ENCODE measurements around the gene CR1. TPM values are rescaled to one million over a fixed set of nuclear protein-coding genes. Genes with fewer than 3 reads are reported as not detected.
"Not testable (repeated sequence)": the region's sequence is repeated elsewhere in the genome, so short reads cannot be mapped to it uniquely, and the experiment has no call there.

Gene CR1
- total RNA-seq, 1 donor from 2014 or later = not detected

- no peak for DNase-seq (ENCODE audit: low spot score)
- H3K27ac ChIP-seq = no peak overlapping the region
- no peaks in the 10 kb centered on the region for H3K9me3 ChIP-seq (ENCODE audit: low read depth)
- no peaks in the 10 kb centered on the region for H3K27me3 ChIP-seq
- no peaks in the 10 kb centered on the region for H4K20me1 ChIP-seq (ENCODE audit: low read depth)
- Mint-ChIP-seq H3K4me3 (no peak overlapping the region), H3K36me3 (no peaks in the 10 kb centered on the region), H3K27ac (no peak overlapping the region), H3K4me1 (peaks cover 14% of the 10 kb centered on the region), H3K9me3 (no peaks in the 10 kb centered on the region), H3K27me3 (ENCODE audit: insufficient read depth, low read depth) (no peaks in the 10 kb centered on the region)
- no peak overlapping the region for H3K4me2 ChIP-seq
- H3K4me3 ChIP-seq = no peak overlapping the region
- H3K9ac ChIP-seq = no peak overlapping the region
- no peaks in the 10 kb centered on the region for H3F3A ChIP-seq (ENCODE audit: low read depth)
- H3K4me1 ChIP-seq = peaks cover 24% of the 10 kb centered on the region
- TF ChIP-seq EZH2phosphoT487 (IDR thresholded peaks at IDR 0.05) (no peak), EZH2 (IDR thresholded peaks at IDR 0.05) (no peak), CTCF (IDR thresholded peaks at IDR 0.05) (no peak)
- H3K79me2 ChIP-seq (ENCODE audit: low read depth) = no peaks in the 10 kb centered on the region
- H3K36me3 ChIP-seq = no peaks in the 10 kb centered on the region
- H2AFZ ChIP-seq (replicated peaks) = no peak overlapping the region
Observed at GRCh38 chr1:207633226-207633625, 137.3 kb downstream of the CR1 start.

GRCh38 chr1:207633699-207634289, 137.8 kb downstream of the CR1 start:
- not testable (repeated sequence) for H3K4me3 ChIP-seq; H2AFZ ChIP-seq (replicated peaks); H3K36me3 Mint-ChIP-seq; H3K4me3 Mint-ChIP-seq; H3K36me3 ChIP-seq; DNase-seq (ENCODE audit: low spot score); H3K9ac ChIP-seq; H3K27ac ChIP-seq; H3K9me3 Mint-ChIP-seq; H3K27ac Mint-ChIP-seq; H3F3A ChIP-seq (ENCODE audit: low read depth); H3K9me3 ChIP-seq (ENCODE audit: low read depth); H4K20me1 ChIP-seq (ENCODE audit: low read depth); H3K4me2 ChIP-seq; H3K27me3 ChIP-seq; H3K27me3 Mint-ChIP-seq (ENCODE audit: insufficient read depth, low read depth); H3K79me2 ChIP-seq (ENCODE audit: low read depth)
- peaks cover 26% of the 10 kb centered on the region for H3K4me1 ChIP-seq
- H3K4me1 Mint-ChIP-seq = peaks cover 17% of the 10 kb centered on the region

- not testable (repeated sequence) for H3K4me3 ChIP-seq; H3K36me3 ChIP-seq; H3F3A ChIP-seq (ENCODE audit: low read depth); H2AFZ ChIP-seq (replicated peaks); H3K9ac ChIP-seq; H3K27ac Mint-ChIP-seq; H4K20me1 ChIP-seq (ENCODE audit: low read depth); H3K9me3 Mint-ChIP-seq; H3K27me3 ChIP-seq; H3K79me2 ChIP-seq (ENCODE audit: low read depth); H3K4me2 ChIP-seq; H3K9me3 ChIP-seq (ENCODE audit: low read depth); H3K27ac ChIP-seq; H3K36me3 Mint-ChIP-seq; H3K27me3 Mint-ChIP-seq (ENCODE audit: insufficient read depth, low read depth); DNase-seq (ENCODE audit: low spot score)
- Mint-ChIP-seq H3K4me3 (peak overlapping the region; percentile 7), H3K4me1 (peaks cover 20% of the 10 kb centered on the region)
- peaks cover 28% of the 10 kb centered on the region for H3K4me1 ChIP-seq
Observed at GRCh38 chr1:207634293-207634692, 138.3 kb downstream of the CR1 start.

GRCh38 chr1:207635569-207636186, 139.7 kb downstream of the CR1 start:
- not testable (repeated sequence) for H3K27ac ChIP-seq; H4K20me1 ChIP-seq (ENCODE audit: low read depth); H3K9me3 Mint-ChIP-seq; H3K27ac Mint-ChIP-seq; H3K27me3 ChIP-seq; H3K79me2 ChIP-seq (ENCODE audit: low read depth); H3K36me3 ChIP-seq; H3K27me3 Mint-ChIP-seq (ENCODE audit: insufficient read depth, low read depth); H3F3A ChIP-seq (ENCODE audit: low read depth); H3K4me3 Mint-ChIP-seq; H3K36me3 Mint-ChIP-seq; H3K9me3 ChIP-seq (ENCODE audit: low read depth); H3K9ac ChIP-seq
- Histone ChIP-seq H2AFZ (replicated peaks) (peak overlapping the region; percentile 81), H3K4me2 (peak overlapping the region; percentile 64), H3K4me1 (peaks cover 28% of the 10 kb centered on the region), H3K4me3 (peak overlapping the region; percentile 16)
- H3K4me1 Mint-ChIP-seq = peaks cover 25% of the 10 kb centered on the region
- DNase-seq (ENCODE audit: low spot score) = peak; percentile 37

GRCh38 chr1:207638487-207639145, 142.7 kb downstream of the CR1 start:
- not testable (repeated sequence) for H3F3A ChIP-seq (ENCODE audit: low read depth); H2AFZ ChIP-seq (replicated peaks); H3K27me3 ChIP-seq; H3K27me3 Mint-ChIP-seq (ENCODE audit: insufficient read depth, low read depth); DNase-seq (ENCODE audit: low spot score); H3K79me2 ChIP-seq (ENCODE audit: low read depth); H3K36me3 Mint-ChIP-seq; H3K4me3 ChIP-seq; H3K9me3 ChIP-seq (ENCODE audit: low read depth); H3K27ac Mint-ChIP-seq; H3K9ac ChIP-seq; H4K20me1 ChIP-seq (ENCODE audit: low read depth); H3K9me3 Mint-ChIP-seq; H3K27ac ChIP-seq; H3K36me3 ChIP-seq; H3K4me3 Mint-ChIP-seq; H3K4me2 ChIP-seq
- H3K4me1 Mint-ChIP-seq = peaks cover 25% of the 10 kb centered on the region
- peaks cover 15% of the 10 kb centered on the region for H3K4me1 ChIP-seq

DNA sequence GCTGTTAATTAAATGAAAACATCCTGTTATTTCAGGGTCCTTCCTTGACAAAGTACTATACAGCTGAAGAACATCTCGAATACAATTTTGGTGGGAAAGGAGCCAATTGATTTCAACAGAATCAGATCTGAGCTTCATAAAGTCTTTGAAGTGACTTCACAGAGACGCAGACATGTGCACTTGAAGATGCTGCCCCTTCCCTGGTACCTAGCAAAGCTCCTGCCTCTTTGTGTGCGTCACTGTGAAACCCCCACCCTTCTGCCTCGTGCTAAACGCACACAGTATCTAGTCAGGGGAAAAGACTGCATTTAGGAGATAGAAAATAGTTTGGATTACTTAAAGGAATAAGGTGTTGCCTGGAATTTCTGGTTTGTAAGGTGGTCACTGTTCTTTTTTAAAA, 143.4 kb downstream of the CR1 start:
- H3K9me3 Mint-ChIP-seq; H3K36me3 Mint-ChIP-seq; H4K20me1 ChIP-seq (ENCODE audit: low read depth); H3K27ac ChIP-seq; DNase-seq (ENCODE audit: low spot score); H3K4me3 Mint-ChIP-seq; H3K4me3 ChIP-seq; H3F3A ChIP-seq (ENCODE audit: low read depth); H3K9me3 ChIP-seq (ENCODE audit: low read depth); H3K79me2 ChIP-seq (ENCODE audit: low read depth); H3K27ac Mint-ChIP-seq; H3K9ac ChIP-seq; H3K4me2 ChIP-seq; H3K36me3 ChIP-seq; H3K27me3 Mint-ChIP-seq (ENCODE audit: insufficient read depth, low read depth); H3K27me3 ChIP-seq; H2AFZ ChIP-seq (replicated peaks): not testable (repeated sequence)
- H3K4me1 Mint-ChIP-seq = peaks cover 25% of the 10 kb centered on the region
- peaks cover 15% of the 10 kb centered on the region for H3K4me1 ChIP-seq

All from neural progenitor cell (in vitro differentiated cells).